ENCODE measurements around the gene RBKS. TPM values are rescaled to one million over a fixed set of nuclear protein-coding genes. Genes with fewer than 3 reads are reported as not detected.

The RBKS gene
- total RNA-seq, 1 experiment from 2014 or later, result 3.8 TPM

- DNase-seq (ENCODE audit: extremely low read depth, low read depth), result no peak
These were observed 151.7 kb downstream of the RBKS start for GRCh38 chr2:27738349-27739057.

GRCh38 chr2:27737676-27738348, 152.4 kb downstream of the RBKS start:
- DNase-seq (ENCODE audit: extremely low read depth, low read depth), result no peak

GRCh38 chr2:27736890-27737204, 153.3 kb downstream of the RBKS start:
- DNase-seq (ENCODE audit: extremely low read depth, low read depth), result no peak

DNA sequence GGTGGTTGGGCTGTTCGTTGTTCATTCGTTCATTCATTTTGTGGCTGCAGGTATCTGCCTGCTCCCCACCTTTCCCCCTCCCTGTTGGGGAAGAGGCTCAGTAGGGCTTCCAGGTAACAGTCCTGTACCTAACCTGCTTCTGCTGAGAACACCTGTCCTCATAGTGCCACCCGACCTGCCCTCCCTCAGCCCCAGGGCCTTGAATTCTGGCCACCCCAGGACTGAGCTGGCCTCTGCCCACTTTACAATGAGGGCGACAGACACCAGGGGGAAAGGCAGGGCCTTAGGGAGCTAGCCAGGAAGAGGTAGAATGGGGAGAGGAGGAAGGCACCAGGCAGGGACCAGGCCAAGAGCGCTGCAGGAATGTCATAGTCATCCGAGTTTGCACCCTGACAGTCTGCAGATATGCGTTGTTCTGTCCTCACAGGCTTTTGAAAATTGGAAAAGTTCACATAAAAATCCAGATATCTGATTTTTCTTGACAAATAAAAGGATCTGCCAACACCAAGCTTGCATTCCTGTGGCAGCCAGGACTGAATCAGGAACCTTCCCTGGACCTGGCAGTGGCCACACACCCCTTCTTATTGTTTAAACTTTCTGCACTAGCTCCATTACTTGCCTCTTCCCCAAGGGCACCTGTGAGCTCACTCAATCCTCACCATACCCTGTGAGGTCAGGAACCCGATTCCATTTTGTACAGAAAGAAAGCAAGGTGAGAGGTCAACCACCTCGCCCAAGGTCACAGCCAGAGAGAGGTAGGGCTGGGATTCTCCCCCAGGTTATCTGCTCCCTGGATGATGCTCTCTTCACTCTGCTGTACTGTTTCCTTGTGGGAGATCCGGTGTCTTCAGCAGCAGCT, 153.9 kb downstream of the RBKS start:
- no peak for DNase-seq (ENCODE audit: extremely low read depth, low read depth)

GRCh38 chr2:27735263-27735904, 154.8 kb downstream of the RBKS start:
- no peak for DNase-seq (ENCODE audit: extremely low read depth, low read depth)

DNA sequence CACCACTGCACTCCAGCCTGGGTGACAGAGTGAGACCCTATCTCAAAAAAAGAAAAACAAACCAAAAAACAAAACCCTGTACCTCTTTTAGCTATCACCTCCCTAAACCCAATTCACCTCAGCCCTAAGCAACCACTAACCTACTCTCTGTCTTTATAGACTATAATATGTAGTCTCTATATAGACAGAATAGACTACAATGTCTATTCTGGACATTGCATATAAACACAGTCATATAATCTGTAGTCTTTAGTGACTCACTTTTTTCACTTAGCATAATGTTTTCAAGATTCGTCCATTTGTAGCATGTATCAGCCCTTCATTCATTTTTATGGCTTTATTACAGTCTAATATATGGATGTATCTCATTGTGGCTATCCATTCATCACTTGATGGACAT, 155.9 kb downstream of the RBKS start:
- no peak for DNase-seq (ENCODE audit: extremely low read depth, low read depth)

Other genes with a start within 250 kb of the RBKS start
- gene SUPT7L, start 226.8 kb downstream of the RBKS start, total RNA-seq (2014; rRNA removed; shearing (Covaris generic)), result 39.6 and 42.2 TPM in 2 replicates
- 37.4 and 42.4 TPM in 2 replicates for gene SLC4A1AP, start 226.5 kb downstream of the RBKS start, total RNA-seq (2014; rRNA removed; shearing (Covaris generic))
- 248 and 320 TPM in 2 replicates for gene MRPL33, start 118.7 kb downstream of the RBKS start, total RNA-seq (2014; rRNA removed; shearing (Covaris generic))
- gene BABAM2, start 342 bp upstream of the RBKS start, total RNA-seq (2014; rRNA removed; shearing (Covaris generic)), result 58.8 and 61.1 TPM in 2 replicates